GM23338 (cell line): Measurements from ENCODE around the gene COPZ2. TPM values are rescaled to one million over a fixed set of nuclear protein-coding genes. Genes with fewer than 3 reads are reported as not detected.
"Not testable (repeated sequence)": the region's sequence is repeated elsewhere in the genome, so short reads cannot be mapped to it uniquely, and the experiment has no call there.

ENCODE experiments used
- ATAC-seq: fragments of 200-7000 bp; cut with Tn5 transposase; 3 replicates; pipeline ENCODE4 v1.9.1; 2020
- DNase-seq: peaks from one replicate; pipeline ENCODE4 v3.0.0-alpha.2; 2015; ENCODE audit warnings: low spot score
- H2AFZ ChIP-seq: fragments of 200-600 bp; sonication (generic); 2 replicates; pipeline ENCODE4 v1.8.0; 2016; ENCODE audit warnings: antibody characterized with exemption, mild to moderate bottlenecking, moderate library complexity
- H3F3A ChIP-seq: fragments of 200-600 bp; sonication (generic); replicated peaks from 2 replicates; pipeline ENCODE4 v1.8.0; 2017; ENCODE audit warnings: antibody characterized with exemption, mixed run types, low read depth
- H3K27ac ChIP-seq: fragments of 200-600 bp; sonication (generic); 2 replicates; pipeline ENCODE4 v1.6.1; 2016; ENCODE audit warnings: low read depth
- H3K27me3 ChIP-seq: fragments of 200-600 bp; sonication (generic); 2 replicates; pipeline ENCODE4 v1.8.0; 2016; ENCODE audit warnings: mild to moderate bottlenecking, mixed run types, moderate library complexity; ENCODE audit not compliant: insufficient read depth
- H3K36me3 ChIP-seq: fragments of 200-600 bp; sonication (generic); 2 replicates; pipeline ENCODE4 v1.8.0; 2016; ENCODE audit warnings: mild to moderate bottlenecking; ENCODE audit not compliant: insufficient read depth
- H3K4me1 ChIP-seq: fragments of 200-600 bp; sonication (generic); 2 replicates; pipeline ENCODE4 v1.8.0; 2016; ENCODE audit warnings: mild to moderate bottlenecking, moderate library complexity; ENCODE audit not compliant: insufficient read depth
- H3K4me2 ChIP-seq: fragments of 200-600 bp; sonication (generic); 2 replicates; pipeline ENCODE4 v1.7.1; 2017; ENCODE audit warnings: mixed run types
- H3K4me3 ChIP-seq: fragments of 200-600 bp; sonication (generic); 2 replicates; pipeline ENCODE4 v1.6.1; 2016; ENCODE audit warnings: mixed run types
- H3K79me2 ChIP-seq: fragments of 200-600 bp; sonication (generic); replicated peaks from 2 replicates; pipeline ENCODE4 v1.8.0; 2017; ENCODE audit warnings: mild to moderate bottlenecking; ENCODE audit not compliant: insufficient read depth
- H3K9me2 ChIP-seq: fragments of 200-600 bp; sonication (generic); 2 replicates; pipeline ENCODE4 v1.8.0; 2017; ENCODE audit not compliant: insufficient read depth
- H4K20me1 ChIP-seq: fragments of 200-600 bp; sonication (generic); replicated peaks from 2 replicates; pipeline ENCODE4 v1.8.0; 2017; ENCODE audit warnings: mild to moderate bottlenecking; ENCODE audit not compliant: insufficient read depth
- H3K27ac Mint-ChIP-seq: 2 replicates; pipeline ENCODE4 v1.8.0; 2020; ENCODE audit warnings: inconsistent platforms, mild to moderate bottlenecking, moderate library complexity, mixed read lengths
- H3K27me3 Mint-ChIP-seq: 3 replicates; pipeline ENCODE4 v1.8.0; 2022; ENCODE audit warnings: low read depth, mild to moderate bottlenecking, moderate library complexity, mixed read lengths, inconsistent platforms; ENCODE audit not compliant: insufficient read depth, poor library complexity
- H3K36me3 Mint-ChIP-seq: 3 replicates; pipeline ENCODE4 v1.8.0; 2021; ENCODE audit warnings: low read depth, mild to moderate bottlenecking, inconsistent platforms, moderate library complexity, mixed read lengths
- H3K4me1 Mint-ChIP-seq: 3 replicates; pipeline ENCODE4 v1.8.0; 2020; ENCODE audit warnings: mild to moderate bottlenecking, inconsistent platforms, mixed read lengths
- H3K4me3 Mint-ChIP-seq: 3 replicates; pipeline ENCODE4 v1.8.0; 2021; ENCODE audit warnings: moderate library complexity, mild to moderate bottlenecking, inconsistent platforms, mixed read lengths
- H3K9me3 Mint-ChIP-seq: 3 replicates; pipeline ENCODE4 v1.8.0; 2020; ENCODE audit warnings: moderate library complexity, mild to moderate bottlenecking, inconsistent platforms, mixed read lengths
- CREB1 ChIP-seq: fragments of 250-450 bp; sonication (Bioruptor Pico); IDR thresholded peaks from 2 replicates; pipeline ENCODE4 v1.5.0; 2020; ENCODE audit warnings: low read depth, mild to moderate bottlenecking, moderate library complexity
- EZH2phosphoT487 ChIP-seq: fragments of 200-600 bp; sonication (generic); IDR thresholded peaks from one replicate; pipeline ENCODE4 v1.8.1; 2018; ENCODE audit warnings: antibody characterized with exemption; ENCODE audit not compliant: unreplicated experiment
- POLR2AphosphoS5 ChIP-seq: IDR thresholded peaks from 2 replicates; pipeline ENCODE4 v1.6.1; 2016; ENCODE audit warnings: antibody characterized with exemption, low read depth
- ZNF331 ChIP-seq: fragments of 250-450 bp; sonication (Bioruptor Pico); IDR thresholded peaks from 2 replicates; pipeline ENCODE4 v1.5.0; 2020; ENCODE audit warnings: low read depth, mild to moderate bottlenecking, moderate library complexity
- polyA plus RNA-seq: library from polyadenylated mRNA; unstranded; fragments of >200 nt; fragmentation: Nextera tagmentation; extraction: Ambion mirVana; gene quantifications from 2 replicates; pipeline ENCODE4 v1.2.1, GENCODE V29; 2016
- total RNA-seq: library from RNA; depleted of rRNA; stranded (reverse); fragments of >200 nt; shearing (Covaris generic); gene quantifications from 2 replicates; pipeline ENCODE4 v1.2.3, GENCODE V29; 2014
- TF ChIP-seq, protein P1 (sequence below): IDR thresholded peaks from one replicate; pipeline ENCODE4 v1.6.1; 2018; ENCODE audit warnings: antibody characterized with exemption; ENCODE audit not compliant: unreplicated experiment
- TF ChIP-seq, protein P2 (sequence below), 2 experiments: fragments of 200-600 bp in 1 of 2; sonication (generic) in 1 of 2; conservative IDR thresholded peaks; 2 replicates each; pipeline versions ENCODE4 v1.5.1 to v1.6.1; 2016 to 2017; ENCODE audit warnings: antibody characterized with exemption in 2 of 2, low read depth in 2 of 2, mild to moderate bottlenecking in 2 of 2, moderate library complexity in 1 of 2

The COPZ2 gene
- total and polyA plus RNA-seq, 2 experiments from 2014 or later = not detected

DNA sequence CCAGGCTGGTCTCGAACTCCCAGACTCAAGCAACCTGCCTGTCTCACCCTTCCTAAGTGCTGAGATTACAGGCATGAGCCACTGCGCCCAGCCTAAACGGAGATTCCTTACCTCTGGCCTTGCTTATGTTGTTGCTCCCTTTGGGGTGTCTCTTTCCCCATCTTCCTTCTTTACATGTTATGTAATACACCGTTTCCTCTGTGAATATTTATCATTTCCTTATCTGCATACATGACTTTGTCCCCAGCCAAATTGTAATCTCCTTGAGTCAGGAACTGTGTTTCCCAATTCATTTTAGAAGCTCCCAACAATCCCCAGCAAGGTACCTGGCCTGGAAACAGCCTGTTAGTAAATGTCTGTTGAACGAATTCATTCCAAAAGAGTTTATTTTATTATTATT, 15.7 kb downstream of the COPZ2 start:
- Histone ChIP-seq H3K79me2 (no peaks in the 10 kb centered on the region), H3K27ac (no peak overlapping the region), H3K4me1 (peaks cover 21% of the 10 kb centered on the region), H3F3A (peaks cover 14% of the 10 kb centered on the region; the same call in 1 of the 2 replicates), H3K27me3 (peaks cover 22% of the 10 kb centered on the region), H4K20me1 (no peaks in the 10 kb centered on the region), H3K36me3 (no peaks in the 10 kb centered on the region), H2AFZ (no peak overlapping the region), H3K4me3 (no peak overlapping the region), H3K9me2 (no peaks in the 10 kb centered on the region), H3K4me2 (no peak overlapping the region)
- Mint-ChIP-seq H3K36me3 (no peaks in the 10 kb centered on the region), H3K27me3 (peaks cover 26% of the 10 kb centered on the region), H3K9me3 (no peaks in the 10 kb centered on the region), H3K4me3 (no peak overlapping the region), H3K27ac (no peak overlapping the region), H3K4me1 (peaks cover 23% of the 10 kb centered on the region)
- DNase-seq = no peak
- ATAC-seq = no peak
- TF ChIP-seq EZH2phosphoT487 (no peak), POLR2AphosphoS5 (no peak)
- TF ChIP-seq, protein P1, sequence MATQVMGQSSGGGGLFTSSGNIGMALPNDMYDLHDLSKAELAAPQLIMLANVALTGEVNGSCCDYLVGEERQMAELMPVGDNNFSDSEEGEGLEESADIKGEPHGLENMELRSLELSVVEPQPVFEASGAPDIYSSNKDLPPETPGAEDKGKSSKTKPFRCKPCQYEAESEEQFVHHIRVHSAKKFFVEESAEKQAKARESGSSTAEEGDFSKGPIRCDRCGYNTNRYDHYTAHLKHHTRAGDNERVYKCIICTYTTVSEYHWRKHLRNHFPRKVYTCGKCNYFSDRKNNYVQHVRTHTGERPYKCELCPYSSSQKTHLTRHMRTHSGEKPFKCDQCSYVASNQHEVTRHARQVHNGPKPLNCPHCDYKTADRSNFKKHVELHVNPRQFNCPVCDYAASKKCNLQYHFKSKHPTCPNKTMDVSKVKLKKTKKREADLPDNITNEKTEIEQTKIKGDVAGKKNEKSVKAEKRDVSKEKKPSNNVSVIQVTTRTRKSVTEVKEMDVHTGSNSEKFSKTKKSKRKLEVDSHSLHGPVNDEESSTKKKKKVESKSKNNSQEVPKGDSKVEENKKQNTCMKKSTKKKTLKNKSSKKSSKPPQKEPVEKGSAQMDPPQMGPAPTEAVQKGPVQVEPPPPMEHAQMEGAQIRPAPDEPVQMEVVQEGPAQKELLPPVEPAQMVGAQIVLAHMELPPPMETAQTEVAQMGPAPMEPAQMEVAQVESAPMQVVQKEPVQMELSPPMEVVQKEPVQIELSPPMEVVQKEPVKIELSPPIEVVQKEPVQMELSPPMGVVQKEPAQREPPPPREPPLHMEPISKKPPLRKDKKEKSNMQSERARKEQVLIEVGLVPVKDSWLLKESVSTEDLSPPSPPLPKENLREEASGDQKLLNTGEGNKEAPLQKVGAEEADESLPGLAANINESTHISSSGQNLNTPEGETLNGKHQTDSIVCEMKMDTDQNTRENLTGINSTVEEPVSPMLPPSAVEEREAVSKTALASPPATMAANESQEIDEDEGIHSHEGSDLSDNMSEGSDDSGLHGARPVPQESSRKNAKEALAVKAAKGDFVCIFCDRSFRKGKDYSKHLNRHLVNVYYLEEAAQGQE = no peak

DNA sequence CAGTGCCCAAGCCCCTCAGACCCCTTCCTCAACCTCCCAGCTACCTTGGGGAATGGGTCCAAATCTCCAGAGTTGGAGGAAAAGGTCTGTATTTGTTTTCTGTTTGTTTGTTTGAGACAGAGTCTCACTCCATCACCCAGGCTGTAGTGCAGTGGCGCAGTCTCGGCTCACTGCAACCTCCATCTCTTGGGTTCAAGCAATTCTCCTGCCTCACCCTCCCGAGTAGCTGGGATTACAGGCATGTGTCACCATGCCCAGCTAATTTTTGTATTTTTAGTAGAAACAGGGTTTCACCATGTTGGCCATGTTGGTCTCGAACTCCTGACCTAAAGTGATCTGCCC, 19.8 kb downstream of the COPZ2 start:
- ATAC-seq, H3K36me3 Mint-ChIP-seq, H3K4me2 ChIP-seq, H3K4me3 ChIP-seq, H3K4me3 Mint-ChIP-seq, H3K27ac Mint-ChIP-seq, H3K36me3 ChIP-seq, H3K4me1 ChIP-seq, H2AFZ ChIP-seq, H4K20me1 ChIP-seq, H3K9me2 ChIP-seq, DNase-seq, H3K79me2 ChIP-seq, H3K27ac ChIP-seq, H3K9me3 Mint-ChIP-seq, H3F3A ChIP-seq: not testable (repeated sequence)
- Mint-ChIP-seq H3K27me3 (peaks cover 17% of the 10 kb centered on the region), H3K4me1 (peaks cover 27% of the 10 kb centered on the region)
- H3K27me3 ChIP-seq = peaks cover 14% of the 10 kb centered on the region

DNA sequence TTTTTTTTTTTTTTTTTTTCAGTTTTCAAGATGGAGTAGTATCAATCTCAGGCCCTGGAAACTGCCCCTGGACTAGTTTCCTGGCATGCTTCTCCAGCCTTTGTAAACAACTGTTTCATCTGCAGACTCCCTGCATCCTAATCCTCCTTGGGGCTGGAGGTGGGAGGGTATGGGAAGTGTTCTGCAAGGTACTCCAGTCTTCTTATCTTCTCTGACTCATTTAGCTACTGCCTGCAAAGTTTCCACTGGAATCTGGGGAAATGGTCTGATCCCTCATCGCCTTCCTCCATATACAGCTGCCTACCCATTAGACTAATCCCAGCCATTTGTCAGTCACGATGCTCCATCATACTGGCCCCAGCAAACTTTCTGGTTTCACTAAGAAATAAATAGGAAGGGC, 21.5 kb downstream of the COPZ2 start:
- Histone ChIP-seq H3K4me3 (no peak overlapping the region), H3K4me2 (no peak overlapping the region), H3K36me3 (no peaks in the 10 kb centered on the region), H3K9me2 (no peaks in the 10 kb centered on the region), H3K79me2 (no peaks in the 10 kb centered on the region), H3K27ac (no peak overlapping the region), H3F3A (peaks cover 7% of the 10 kb centered on the region; the same call in 1 of the 2 replicates), H2AFZ (no peak overlapping the region), H3K4me1 (peaks cover 5% of the 10 kb centered on the region), H3K27me3 (peaks cover 24% of the 10 kb centered on the region), H4K20me1 (0 out of 2 replicates have a peak, but pooled peaks cover 3% of the 10 kb centered on the region)
- Mint-ChIP-seq H3K27ac (no peak overlapping the region), H3K4me1 (peaks cover 29% of the 10 kb centered on the region), H3K9me3 (no peaks in the 10 kb centered on the region; the same call in 2 of the 3 replicates), H3K4me3 (no peak overlapping the region), H3K27me3 (peaks cover 21% of the 10 kb centered on the region), H3K36me3 (no peaks in the 10 kb centered on the region)
- ATAC-seq (no peak), DNase-seq (no peak)
- TF ChIP-seq, protein P2, sequence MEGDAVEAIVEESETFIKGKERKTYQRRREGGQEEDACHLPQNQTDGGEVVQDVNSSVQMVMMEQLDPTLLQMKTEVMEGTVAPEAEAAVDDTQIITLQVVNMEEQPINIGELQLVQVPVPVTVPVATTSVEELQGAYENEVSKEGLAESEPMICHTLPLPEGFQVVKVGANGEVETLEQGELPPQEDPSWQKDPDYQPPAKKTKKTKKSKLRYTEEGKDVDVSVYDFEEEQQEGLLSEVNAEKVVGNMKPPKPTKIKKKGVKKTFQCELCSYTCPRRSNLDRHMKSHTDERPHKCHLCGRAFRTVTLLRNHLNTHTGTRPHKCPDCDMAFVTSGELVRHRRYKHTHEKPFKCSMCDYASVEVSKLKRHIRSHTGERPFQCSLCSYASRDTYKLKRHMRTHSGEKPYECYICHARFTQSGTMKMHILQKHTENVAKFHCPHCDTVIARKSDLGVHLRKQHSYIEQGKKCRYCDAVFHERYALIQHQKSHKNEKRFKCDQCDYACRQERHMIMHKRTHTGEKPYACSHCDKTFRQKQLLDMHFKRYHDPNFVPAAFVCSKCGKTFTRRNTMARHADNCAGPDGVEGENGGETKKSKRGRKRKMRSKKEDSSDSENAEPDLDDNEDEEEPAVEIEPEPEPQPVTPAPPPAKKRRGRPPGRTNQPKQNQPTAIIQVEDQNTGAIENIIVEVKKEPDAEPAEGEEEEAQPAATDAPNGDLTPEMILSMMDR (conservative IDR thresholded peaks at IDR 0.05; ENCODE audit: low read depth in 2 of 2) = no peak
- TF ChIP-seq ZNF331 (CRISPR knock-in tag) (no peak), CREB1 (no peak)
